Naive thymus-derived CD4-positive, alpha-beta T cell (primary cell): ENCODE measurements around the gene MARK1. TPM values are rescaled to one million over a fixed set of nuclear protein-coding genes. Genes with fewer than 3 reads are reported as not detected.

ENCODE experiments used
- ATAC-seq: fragments of 150-1000 bp; cut with Tn5 transposase; 2 replicates; pipeline ENCODE4 v1.10.0; 2021; ENCODE audit warnings: mild to moderate bottlenecking, moderate library complexity
- CTCF ChIA-PET: fragments of 350-600 bp; sonication (Branson Sonifier 250); formaldehyde crosslinking; loops from one replicate; lab custom pipeline; 2021; ENCODE audit warnings: antibody characterized with exemption; lab: Charles Lee
- POLR2A ChIA-PET: fragments of 350-600 bp; sonication (Branson Sonifier 250); formaldehyde crosslinking; loops from one replicate; lab custom pipeline; 2021; ENCODE audit warnings: antibody characterized with exemption, inconsistent platforms; lab: Charles Lee
- DNase-seq, 9 donors: peaks; one replicate each; pipeline versions ENCODE4 v3.0.0 to v3.0.0-alpha.2; 2020 to 2022; ENCODE audit warnings: mixed read lengths in 1 of 9
- H3K27ac ChIP-seq: one replicate; pipeline ENCODE4 v1.7.0; 2013; ENCODE audit warnings: mild to moderate bottlenecking, low read depth, low read length, moderate library complexity
- H3K27me3 ChIP-seq, 2 donors: one replicate each; pipeline ENCODE4 v1.7.0; 2013; ENCODE audit warnings: low read length in 2 of 2, mild to moderate bottlenecking in 2 of 2, moderate library complexity in 2 of 2; ENCODE audit not compliant: control insufficient read depth in 2 of 2, insufficient read depth in 2 of 2
- H3K36me3 ChIP-seq, 3 experiments: 1 replicate in 2 of 3; 2 replicates in 1 of 3; pipeline ENCODE4 v1.7.0; 2013; ENCODE audit warnings: low read length in 3 of 3, mild to moderate bottlenecking in 3 of 3, moderate library complexity in 1 of 3; ENCODE audit not compliant: insufficient read depth in 3 of 3, control insufficient read depth in 2 of 3
- H3K4me1 ChIP-seq, 2 donors: one replicate each; pipeline ENCODE4 v1.7.0; 2013; ENCODE audit warnings: low read length in 2 of 2, mild to moderate bottlenecking in 2 of 2, moderate library complexity in 1 of 2; ENCODE audit not compliant: control insufficient read depth in 2 of 2, insufficient read depth in 2 of 2
- H3K4me3 ChIP-seq: 2 replicates; pipeline ENCODE4 v1.7.0; 2013; ENCODE audit warnings: mild to moderate bottlenecking, low read length
- H3K9me3 ChIP-seq, 3 experiments: 1 replicate in 2 of 3; 2 replicates in 1 of 3; pipeline ENCODE4 v1.7.0; 2013; ENCODE audit warnings: low read length in 3 of 3; ENCODE audit not compliant: control insufficient read depth in 2 of 3
- H3K27ac Mint-ChIP-seq, 9 donors: one replicate each; pipeline ENCODE4 v1.8.0; 2020 to 2022; ENCODE audit warnings: mixed read lengths in 9 of 9, mild to moderate bottlenecking in 8 of 9, moderate library complexity in 5 of 9, inconsistent platforms in 2 of 9
- H3K27me3 Mint-ChIP-seq, 5 donors: one replicate each; pipeline ENCODE4 v1.8.0; 2021 to 2022; ENCODE audit warnings: mixed read lengths in 5 of 5, mild to moderate bottlenecking in 1 of 5
- H3K36me3 Mint-ChIP-seq, 5 donors: one replicate each; pipeline ENCODE4 v1.8.0; 2020 to 2022; ENCODE audit warnings: mixed read lengths in 5 of 5, mild to moderate bottlenecking in 3 of 5, inconsistent platforms in 1 of 5
- H3K4me1 Mint-ChIP-seq, 7 donors: one replicate each; pipeline ENCODE4 v1.8.0; 2020 to 2022; ENCODE audit warnings: mixed read lengths in 7 of 7, mild to moderate bottlenecking in 3 of 7, inconsistent platforms in 1 of 7
- H3K4me3 Mint-ChIP-seq, 10 donors: one replicate each; pipeline ENCODE4 v1.8.0; 2020 to 2022; ENCODE audit warnings: mild to moderate bottlenecking in 10 of 10, mixed read lengths in 10 of 10, moderate library complexity in 6 of 10, inconsistent platforms in 2 of 10
- H3K9me3 Mint-ChIP-seq, 11 donors: one replicate each; pipeline ENCODE4 v1.8.0; 2020 to 2022; ENCODE audit warnings: mixed read lengths in 11 of 11, mild to moderate bottlenecking in 4 of 11, inconsistent platforms in 1 of 11, moderate library complexity in 1 of 11
- intact Hi-C, 2 donors: fragments of 100-400 bp; cut with micrococcal nuclease; formaldehyde crosslinking; loops; one replicate each; pipeline ENCODE4 v1.15.1; 2023
- polyA plus RNA-seq, 2 donors: library from polyadenylated mRNA; unstranded; fragments of 300-500 nt; fragmentation: Illumina TruSeq; gene quantifications; one replicate each; pipeline ENCODE4 v1.2.3, GENCODE V29; 2021
- total RNA-seq, 6 experiments: library from RNA in 5 of 6; stranded (reverse) in 5 of 6; gene quantifications; 1 replicate in 5 of 6; 2 replicates in 1 of 6; pipeline ENCODE4 v1.2.3 and lab custom pipeline; 2021 to 2026

Gene MARK1
- total and polyA plus RNA-seq, 7 experiments from 2014 or later, result not detected

DNA sequence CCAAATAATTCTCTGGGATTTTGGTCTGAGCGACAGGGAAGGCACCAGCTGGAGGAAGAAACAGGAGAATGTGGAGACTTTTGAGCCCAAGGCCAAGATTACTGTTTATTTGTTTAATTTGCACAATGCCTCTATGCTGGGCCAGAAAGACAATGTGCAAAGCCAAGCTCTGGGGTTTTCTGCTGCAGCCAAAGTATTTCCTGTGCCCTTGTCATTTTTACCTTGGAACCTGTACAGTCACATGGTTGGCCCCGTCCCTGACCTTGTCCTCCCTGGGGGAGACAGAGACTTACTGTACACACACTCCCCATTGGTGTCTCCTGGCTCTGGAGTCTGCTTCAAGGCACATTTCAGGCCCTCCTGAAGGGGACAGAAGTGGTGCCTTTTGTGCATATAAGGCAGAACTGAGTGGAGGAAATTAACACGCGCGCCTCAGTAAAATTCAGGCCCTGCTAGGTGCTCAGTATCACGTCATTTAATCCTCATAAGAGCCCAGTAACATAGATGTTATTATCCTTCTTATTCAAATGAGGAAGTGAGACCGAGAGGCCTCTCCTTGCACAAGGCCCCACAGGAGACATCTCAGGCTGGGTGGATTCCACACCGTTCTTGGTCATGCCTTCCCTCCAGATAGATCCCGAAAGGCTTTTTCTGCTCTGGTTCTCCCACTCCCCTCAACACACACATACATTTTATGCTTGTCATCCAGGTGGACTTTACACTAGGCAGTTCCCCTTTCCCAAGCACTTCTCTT is 183.3 kb downstream of the MARK1 start:
- Histone ChIP-seq H3K36me3 (no peaks in the 10 kb centered on the region), H3K4me3 (no peak overlapping the region), H3K27me3 (no peaks in the 10 kb centered on the region), H3K9me3 (peaks cover 0 to 6% (median 0%) of the 10 kb centered on the region in 3 experiments), H3K4me1 (no peaks in the 10 kb centered on the region), H3K27ac (no peak overlapping the region)
- DNase-seq (no peak), ATAC-seq (peak; percentile 63)
- ChIA-PET CTCF (no interaction called here), POLR2A (no interaction called here)
- peaks cover 0 to 7% (median 0%) of the 10 kb centered on the region in 7 donors for H3K4me1 Mint-ChIP-seq
- H3K9me3 Mint-ChIP-seq, result peaks cover 0 to 17% (median 4%) of the 10 kb centered on the region in 11 donors
- H3K4me3 Mint-ChIP-seq, result no peak overlapping the region
- H3K27me3 Mint-ChIP-seq, result peaks cover 0 to 11% (median 8%) of the 10 kb centered on the region in 5 donors
- no peaks in the 10 kb centered on the region for H3K36me3 Mint-ChIP-seq
- intact Hi-C loops, result no loop called here
- H3K27ac Mint-ChIP-seq, result no peak overlapping the region

Other genes starting within 250 kb of the MARK1 start
- gene C1orf115, start 162.2 kb downstream of the MARK1 start, total RNA-seq, result 1 to 10 TPM in 4 of 5 experiments, under 1 TPM in 1; 0.17 to 2.1 (median 1.5) TPM
- gene C1orf115, start 162.2 kb downstream of the MARK1 start, polyA plus RNA-seq, result 1 to 10 TPM; 1.9 to 3.2 TPM
- 1 to 10 TPM in 1 of 5 experiments, not detected in 4; 1.1 TPM for gene MTARC2, start 220.2 kb downstream of the MARK1 start, total RNA-seq
- gene MTARC2, start 220.2 kb downstream of the MARK1 start, polyA plus RNA-seq, result not detected